DOHH2 (cell line): ENCODE measurements around the gene LRRC10B.

ENCODE experiments used
- H3F3A ChIP-seq: fragments of 200-600 bp; sonication (generic), shearing (Covaris generic); 2 replicates; pipeline ENCODE4 v1.6.0; 2016; ENCODE audit warnings: antibody characterized with exemption, mild to moderate bottlenecking; ENCODE audit not compliant: control insufficient read depth, insufficient read depth
- H3K27ac ChIP-seq: fragments of 200-600 bp; sonication (generic); 2 replicates; pipeline ENCODE4 v1.5.1; 2014; ENCODE audit warnings: low read depth, mild to moderate bottlenecking, low read length, moderate library complexity
- H3K27me3 ChIP-seq: fragments of 200-600 bp; sonication (generic); 2 replicates; pipeline ENCODE4 v1.6.1; 2014; ENCODE audit warnings: mild to moderate bottlenecking, low read length, mixed read lengths; ENCODE audit not compliant: control insufficient read depth
- H3K36me3 ChIP-seq: fragments of 200-600 bp; sonication (generic); 2 replicates; pipeline ENCODE4 v1.6.1; 2014; ENCODE audit warnings: mild to moderate bottlenecking, low read length, moderate library complexity, mixed read lengths; ENCODE audit not compliant: control insufficient read depth
- H3K4me1 ChIP-seq: fragments of 200-600 bp; sonication (generic); 2 replicates; pipeline ENCODE4 v1.6.1; 2014; ENCODE audit warnings: mild to moderate bottlenecking, low read length, mixed read lengths; ENCODE audit not compliant: control insufficient read depth
- H3K4me2 ChIP-seq: fragments of 200-600 bp; sonication (generic); 2 replicates; pipeline ENCODE4 v1.6.0; 2014; ENCODE audit warnings: mild to moderate bottlenecking, low read length, moderate library complexity
- H3K4me3 ChIP-seq: fragments of 200-600 bp; sonication (generic); 2 replicates; pipeline ENCODE4 v1.5.1; 2014; ENCODE audit warnings: mild to moderate bottlenecking, low read length, mixed read lengths
- H3K79me2 ChIP-seq: fragments of 200-600 bp; sonication (generic); 2 replicates; pipeline ENCODE4 v1.6.1; 2014; ENCODE audit warnings: mild to moderate bottlenecking, low read length, mixed read lengths; ENCODE audit not compliant: control insufficient read depth
- H3K9me2 ChIP-seq: fragments of 200-600 bp; sonication (generic); replicated peaks from 2 replicates; pipeline ENCODE4 v1.6.1; 2014; ENCODE audit warnings: mild to moderate bottlenecking, low read length, mixed read lengths; ENCODE audit not compliant: control insufficient read depth
- H3K9me3 ChIP-seq: fragments of 200-600 bp; sonication (generic); 2 replicates; pipeline ENCODE4 v1.6.1; 2014; ENCODE audit warnings: antibody characterized with exemption, low read length, mixed read lengths; ENCODE audit not compliant: control insufficient read depth, insufficient read depth
- H4K20me1 ChIP-seq: fragments of 200-600 bp; sonication (generic); 2 replicates; pipeline ENCODE4 v1.6.0; 2014; ENCODE audit warnings: low read depth, mild to moderate bottlenecking, antibody characterized with exemption, low read length, moderate library complexity; ENCODE audit not compliant: control insufficient read depth, insufficient read depth
- EZH2phosphoT487 ChIP-seq: fragments of 200-600 bp; sonication (generic); IDR thresholded peaks from 2 replicates; pipeline ENCODE4 v1.6.1; 2017; ENCODE audit warnings: borderline replicate concordance, mild to moderate bottlenecking, antibody characterized with exemption, low read length, moderate library complexity, mixed read lengths
- TF ChIP-seq, protein P1 (sequence below): fragments of 200-600 bp; sonication (generic); IDR thresholded peaks from one replicate; pipeline ENCODE4 v1.5.1; 2014; ENCODE audit warnings: antibody characterized with exemption, mild to moderate bottlenecking, low read depth, low read length; ENCODE audit not compliant: poor library complexity, severe bottlenecking

LRRC10B gene

DNA sequence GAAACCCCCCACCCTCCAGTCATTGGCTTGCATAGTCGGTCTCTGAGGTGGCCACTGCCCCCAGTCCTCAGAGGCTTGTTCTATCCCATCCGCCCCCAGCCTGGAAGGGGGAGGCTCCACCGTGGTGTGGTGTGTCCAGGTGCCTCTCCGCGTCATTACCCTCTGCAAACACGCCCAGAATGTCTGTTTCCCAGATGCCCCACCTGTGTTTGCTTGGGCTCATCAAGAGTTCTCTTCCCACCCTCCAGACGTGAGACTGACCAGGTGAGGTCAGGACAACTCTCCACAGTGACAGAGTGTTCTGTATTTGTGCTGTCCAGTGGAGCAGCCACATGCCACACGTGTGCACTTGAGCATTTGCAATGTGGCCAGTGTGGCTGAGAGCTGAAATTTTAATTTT lies 24.9 kb downstream of the LRRC10B start:
- Histone ChIP-seq H3F3A (no peaks in the 10 kb centered on the region), H3K79me2 (no peaks in the 10 kb centered on the region), H4K20me1 (no peaks in the 10 kb centered on the region), H3K4me1 (no peaks in the 10 kb centered on the region), H3K9me2 (no peaks in the 10 kb centered on the region), H3K27me3 (no peaks in the 10 kb centered on the region), H3K9me3 (no peaks in the 10 kb centered on the region), H3K4me3 (no peak overlapping the region), H3K27ac (no peak overlapping the region), H3K36me3 (no peaks in the 10 kb centered on the region), H3K4me2 (no peak overlapping the region)
- TF ChIP-seq, protein P1, sequence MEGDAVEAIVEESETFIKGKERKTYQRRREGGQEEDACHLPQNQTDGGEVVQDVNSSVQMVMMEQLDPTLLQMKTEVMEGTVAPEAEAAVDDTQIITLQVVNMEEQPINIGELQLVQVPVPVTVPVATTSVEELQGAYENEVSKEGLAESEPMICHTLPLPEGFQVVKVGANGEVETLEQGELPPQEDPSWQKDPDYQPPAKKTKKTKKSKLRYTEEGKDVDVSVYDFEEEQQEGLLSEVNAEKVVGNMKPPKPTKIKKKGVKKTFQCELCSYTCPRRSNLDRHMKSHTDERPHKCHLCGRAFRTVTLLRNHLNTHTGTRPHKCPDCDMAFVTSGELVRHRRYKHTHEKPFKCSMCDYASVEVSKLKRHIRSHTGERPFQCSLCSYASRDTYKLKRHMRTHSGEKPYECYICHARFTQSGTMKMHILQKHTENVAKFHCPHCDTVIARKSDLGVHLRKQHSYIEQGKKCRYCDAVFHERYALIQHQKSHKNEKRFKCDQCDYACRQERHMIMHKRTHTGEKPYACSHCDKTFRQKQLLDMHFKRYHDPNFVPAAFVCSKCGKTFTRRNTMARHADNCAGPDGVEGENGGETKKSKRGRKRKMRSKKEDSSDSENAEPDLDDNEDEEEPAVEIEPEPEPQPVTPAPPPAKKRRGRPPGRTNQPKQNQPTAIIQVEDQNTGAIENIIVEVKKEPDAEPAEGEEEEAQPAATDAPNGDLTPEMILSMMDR = no peak
- TF ChIP-seq EZH2phosphoT487 = no peak

DNA sequence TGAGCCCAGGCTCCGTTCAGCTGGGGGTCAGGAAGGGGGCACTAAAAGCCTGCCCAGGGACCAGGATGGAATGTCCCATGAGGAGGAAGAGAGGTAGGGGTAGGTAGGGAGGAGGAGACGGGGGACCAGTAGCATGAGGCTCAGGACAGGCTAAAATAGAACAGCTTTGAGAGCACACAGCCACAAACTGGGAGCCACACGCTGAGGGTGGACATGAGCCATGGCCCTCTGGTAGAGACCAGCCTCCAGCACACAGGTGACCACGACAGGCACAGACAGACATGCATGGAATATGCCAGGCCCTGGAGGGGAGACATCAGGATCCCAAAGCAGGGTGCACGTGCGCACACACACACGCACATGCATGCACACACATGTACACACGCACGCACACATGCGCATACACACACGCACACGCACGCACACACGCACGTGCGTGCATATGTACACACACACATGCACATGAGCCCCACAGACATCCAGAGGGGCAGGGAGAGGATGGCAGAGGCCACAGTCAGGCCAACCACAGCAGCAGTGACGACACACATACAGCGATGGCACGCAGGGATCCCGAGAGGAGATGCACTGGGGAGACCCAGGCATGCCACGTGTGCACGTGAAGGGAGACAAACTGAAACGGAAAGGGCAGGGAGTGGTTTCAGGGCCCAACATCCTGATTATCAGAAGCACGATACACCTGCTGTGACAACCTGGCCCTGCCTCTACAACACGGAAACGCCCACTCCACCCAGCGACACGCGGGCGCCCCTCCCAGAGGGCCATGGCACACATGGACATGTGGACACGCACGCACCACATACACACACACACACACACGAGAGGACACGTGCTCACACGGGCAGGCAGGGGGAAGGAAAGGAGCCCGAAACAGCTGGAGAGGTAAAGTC lies 25.7 kb downstream of the LRRC10B start:
- Histone ChIP-seq H3K4me3 (no peak overlapping the region), H3K4me2 (no peak overlapping the region)
- TF ChIP-seq EZH2phosphoT487 = no peak
- TF ChIP-seq, protein P1 = no peak

DNA sequence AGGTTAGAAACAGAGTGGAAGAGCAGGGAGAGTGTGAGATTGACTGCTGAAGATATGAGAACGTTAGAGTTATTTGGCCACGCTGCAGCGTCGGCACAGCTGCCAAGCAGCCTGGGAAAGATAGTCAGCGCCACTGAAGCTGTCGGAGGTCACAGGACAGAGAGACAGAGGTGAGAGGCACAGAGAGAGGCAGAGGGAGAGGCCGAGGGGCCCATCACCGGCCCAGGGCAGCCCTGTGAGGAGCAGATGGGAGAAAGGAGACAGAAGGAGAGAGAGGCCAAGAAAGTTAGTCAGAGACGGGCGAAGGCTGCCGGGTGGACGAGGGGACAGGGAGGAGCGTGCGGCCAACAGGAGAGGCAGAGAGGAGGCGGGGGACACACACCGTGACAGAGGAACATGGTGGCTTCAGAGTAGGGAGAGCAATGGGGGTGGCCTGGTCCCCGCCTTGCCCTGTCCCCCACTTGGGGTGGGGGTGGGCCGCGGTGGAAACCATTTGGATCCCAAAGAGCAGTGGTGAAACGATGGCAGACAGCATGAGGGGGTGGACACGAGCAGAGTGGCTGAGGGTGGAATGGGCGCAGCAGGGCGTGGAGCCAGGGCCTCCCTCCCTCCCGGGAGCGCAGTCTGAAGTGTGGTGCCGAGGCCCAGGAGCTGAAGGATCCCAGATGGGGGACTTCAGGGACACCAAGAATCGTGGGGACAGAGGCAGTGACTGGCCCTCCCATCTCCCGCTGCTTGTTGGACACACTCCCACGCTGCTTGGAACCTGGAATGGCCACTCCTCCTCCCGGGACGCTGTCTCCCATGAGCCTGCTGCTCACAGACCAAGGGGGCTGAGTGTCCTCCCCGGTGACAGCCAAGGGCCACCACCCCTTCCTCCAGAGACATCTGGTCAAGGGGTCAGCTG lies 26.6 kb downstream of the LRRC10B start:
- no peaks in the 10 kb centered on the region for H3K27me3 ChIP-seq
- H3K36me3 ChIP-seq = no peaks in the 10 kb centered on the region
- no peaks in the 10 kb centered on the region for H4K20me1 ChIP-seq
- H3K4me1 ChIP-seq = no peaks in the 10 kb centered on the region
- no peaks in the 10 kb centered on the region for H3K9me3 ChIP-seq
- no peak overlapping the region for H3K27ac ChIP-seq
- no peak for TF ChIP-seq EZH2phosphoT487
- TF ChIP-seq, protein P1 = no peak
- no peaks in the 10 kb centered on the region for H3K9me2 ChIP-seq
- no peak overlapping the region for H3K4me2 ChIP-seq
- no peaks in the 10 kb centered on the region for H3F3A ChIP-seq
- H3K79me2 ChIP-seq = no peaks in the 10 kb centered on the region
- no peak overlapping the region for H3K4me3 ChIP-seq

More for the DNA sequence above, 25.7 kb downstream of the LRRC10B start:
- Histone ChIP-seq H3K36me3 (no peaks in the 10 kb centered on the region), H3K9me2 (no peaks in the 10 kb centered on the region), H3K79me2 (no peaks in the 10 kb centered on the region), H3K27me3 (no peaks in the 10 kb centered on the region), H3K4me1 (no peaks in the 10 kb centered on the region), H3F3A (no peaks in the 10 kb centered on the region), H3K9me3 (no peaks in the 10 kb centered on the region), H4K20me1 (no peaks in the 10 kb centered on the region), H3K27ac (no peak overlapping the region)
